Prostate gland (tissue), 2 donors: ENCODE results near the gene SYNGR1.

Source experiments
- CTCF ChIP-seq, 4 experiments: fragments of 200-600 bp in 2 of 4; fragments of 450-650 bp in 2 of 4; sonication (generic) in 2 of 4; IDR thresholded peaks; 1 replicate in 3 of 4; 2 replicates in 1 of 4; pipeline ENCODE4 v1.5.1; 2016 to 2019; ENCODE audit warnings: antibody characterized with exemption in 4 of 4, mild to moderate bottlenecking in 2 of 4, moderate library complexity in 2 of 4
- POLR2A ChIP-seq: fragments of 450-650 bp; IDR thresholded peaks from one replicate; pipeline ENCODE4 v1.6.1; 2016; ENCODE audit warnings: antibody characterized with exemption, mild to moderate bottlenecking

- TF ChIP-seq CTCF (IDR thresholded peaks at IDR 0.05): no peak
- no peak for TF ChIP-seq POLR2A
Observed at GRCh38 chr22:39308614-39309363, 41.0 kb upstream of the SYNGR1 start.
